Liver (tissue), 9 donors: Measurements from ENCODE around the gene DBT. TPM values are rescaled to one million over a fixed set of nuclear protein-coding genes. Genes with fewer than 3 reads are reported as not detected.
"Not testable (repeated sequence)": the region's sequence is repeated elsewhere in the genome, so short reads cannot be mapped to it uniquely, and the experiment has no call there.

ENCODE experiments used
- DNase-seq: peaks from one replicate; pipeline ENCODE4 v3.0.0-alpha.2; 2017; ENCODE audit warnings: low spot score
- H3K27ac ChIP-seq, 2 donors: one replicate each; pipeline ENCODE4 v1.7.0; 2013; ENCODE audit warnings: inconsistent platforms in 2 of 2, low read length in 2 of 2, control low read depth in 1 of 2, low read depth in 1 of 2, mild to moderate bottlenecking in 1 of 2
- H3K27me3 ChIP-seq, 4 donors: one replicate each; pipeline versions ENCODE4 v1.6.1 to v1.7.0; 2013; ENCODE audit warnings: low read length in 3 of 4, inconsistent platforms in 1 of 4, mild to moderate bottlenecking in 1 of 4, moderate library complexity in 1 of 4; ENCODE audit not compliant: control insufficient read depth in 4 of 4, insufficient read depth in 4 of 4
- H3K36me3 ChIP-seq, 4 donors: one replicate each; pipeline versions ENCODE4 v1.6.1 to v1.7.0; 2013; ENCODE audit warnings: low read length in 3 of 4, mild to moderate bottlenecking in 3 of 4, low read depth in 1 of 4, moderate library complexity in 1 of 4; ENCODE audit not compliant: control insufficient read depth in 4 of 4, insufficient read depth in 3 of 4
- H3K4me1 ChIP-seq, 4 donors: one replicate each; pipeline versions ENCODE4 v1.6.1 to v1.7.0; 2013; ENCODE audit warnings: low read length in 3 of 4, mild to moderate bottlenecking in 3 of 4, moderate library complexity in 1 of 4; ENCODE audit not compliant: control insufficient read depth in 4 of 4, insufficient read depth in 4 of 4
- H3K4me3 ChIP-seq, 3 donors: one replicate each; pipeline versions ENCODE4 v1.6.1 to v1.7.0; 2013; ENCODE audit warnings: low read length in 3 of 3, control low read depth in 1 of 3, low read depth in 1 of 3, mild to moderate bottlenecking in 1 of 3
- H3K9ac ChIP-seq, 2 donors: one replicate each; pipeline ENCODE4 v1.7.0; 2013; ENCODE audit warnings: low read length in 2 of 2, mild to moderate bottlenecking in 2 of 2, moderate library complexity in 2 of 2, control low read depth in 1 of 2, low read depth in 1 of 2
- H3K9me3 ChIP-seq, 4 donors: one replicate each; pipeline versions ENCODE4 v1.6.1 to v1.7.0; 2013; ENCODE audit warnings: low read length in 3 of 4; ENCODE audit not compliant: control insufficient read depth in 4 of 4
- EGR1 ChIP-seq, 2 donors: IDR thresholded peaks; 2 replicates each; pipeline ENCODE4 v1.6.1; 2016 to 2018; ENCODE audit warnings: antibody characterized with exemption in 2 of 2, low read depth in 2 of 2
- FOXA1 ChIP-seq: IDR thresholded peaks from 2 replicates; pipeline ENCODE4 v1.6.1; 2016; ENCODE audit warnings: antibody characterized with exemption
- HNF4A ChIP-seq, 2 donors: conservative IDR thresholded peaks; 2 replicates each; pipeline ENCODE4 v1.6.1; 2016; ENCODE audit warnings: antibody characterized with exemption in 2 of 2, mild to moderate bottlenecking in 2 of 2
- MAX ChIP-seq: IDR thresholded peaks from 2 replicates; pipeline ENCODE4 v1.6.1; 2016; ENCODE audit warnings: antibody characterized with exemption
- NR2F2 ChIP-seq: IDR thresholded peaks from 2 replicates; pipeline ENCODE4 v1.6.1; 2016; ENCODE audit warnings: antibody characterized with exemption
- RAD21 ChIP-seq, 2 donors: IDR thresholded peaks; 2 replicates each; pipeline ENCODE4 v1.6.1; 2016; ENCODE audit warnings: antibody characterized with exemption in 2 of 2, mild to moderate bottlenecking in 2 of 2
- REST ChIP-seq: IDR thresholded peaks from 2 replicates; pipeline ENCODE4 v1.6.1; 2016; ENCODE audit warnings: antibody characterized with exemption, mild to moderate bottlenecking
- RXRA ChIP-seq, 2 donors: IDR thresholded peaks; 2 replicates each; pipeline ENCODE4 v1.6.1; 2017 to 2018; ENCODE audit warnings: antibody characterized with exemption in 2 of 2, mild to moderate bottlenecking in 1 of 2
- TAF1 ChIP-seq: conservative IDR thresholded peaks from 2 replicates; pipeline ENCODE4 v1.6.1; 2016; ENCODE audit warnings: antibody characterized with exemption, mild to moderate bottlenecking
- WGBS: extraction: QIAGEN DNeasy Blood & Tissue Kit; methylation state at CpG from one replicate; pipeline ENCODE4 v1.1.7; 2013; 5-methylcytosine and 5-hydroxymethylcytosine counted together
- polyA plus RNA-seq, 2 donors: library from polyadenylated mRNA; stranded (reverse) in 1 of 2; unstranded in 1 of 2; fragments of 200-250 nt in 1 of 2; fragments of >200 nt in 1 of 2; fragmentation: Nextera tagmentation in 1 of 2; extraction: Ambion mirVana in 1 of 2; gene quantifications; one replicate each; pipeline versions ENCODE4 v1.2.1 to v1.2.3, GENCODE V29; 2013 to 2015
- total RNA-seq, 2 donors: library from RNA; depleted of rRNA; stranded (reverse); fragments of >200 nt; gene quantifications; one replicate each; pipeline ENCODE4 v1.2.3, GENCODE V29; 2014
- donor health status: healthy.
- donor health status: healthy.
- donor health status: healthy.
- donor health status: healthy.
- donor health status: healthy.

Gene DBT
- total and polyA plus RNA-seq, 4 donors = 7.7 to 10.7 (median 9.1) TPM

DNA sequence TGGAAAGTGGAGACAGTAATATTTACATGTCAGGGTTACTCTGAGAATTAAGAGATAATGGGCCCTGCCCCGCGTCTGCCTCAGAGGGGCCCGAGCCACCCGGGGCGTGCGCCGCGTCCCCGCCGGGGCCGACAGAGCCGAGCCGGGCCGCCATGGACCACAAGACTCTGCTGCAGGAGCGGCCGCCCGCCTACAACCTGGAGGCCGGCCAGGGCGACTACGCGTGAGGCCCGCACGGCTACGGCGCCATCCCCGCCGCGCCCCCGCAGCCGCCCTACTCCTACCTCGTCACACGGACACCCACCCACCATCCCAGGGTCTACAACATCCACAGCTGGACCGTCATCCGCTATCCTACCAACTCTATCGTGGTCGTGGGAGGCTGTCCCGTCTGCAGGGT lies 36.5 kb downstream of the DBT start:
- Histone ChIP-seq H3K4me3 (no peak overlapping the region), H3K36me3 (peaks cover 10 to 48% (median 32%) of the 10 kb centered on the region in 4 donors), H3K27ac (no peak overlapping the region), H3K27me3 (no peaks in the 10 kb centered on the region), H3K9ac (no peak overlapping the region), H3K4me1 (peaks cover 0 to 3% (median 0%) of the 10 kb centered on the region in 4 donors), H3K9me3 (no peaks in the 10 kb centered on the region)
- DNase-seq = no peak
- 99% methylated on average over 37 of the region's 37 CpGs for WGBS
- TF ChIP-seq TAF1 (no peak), REST (no peak)

- Histone ChIP-seq H3K4me1 (no peaks in the 10 kb centered on the region), H3K27me3 (no peaks in the 10 kb centered on the region), H3K9ac (no peak overlapping the region), H3K27ac (no peak overlapping the region), H3K9me3 (no peaks in the 10 kb centered on the region), H3K4me3 (no peak overlapping the region), H3K36me3 (peaks cover 5 to 35% (median 27%) of the 10 kb centered on the region in 4 donors)
- no peak for DNase-seq
- WGBS = 97% methylated on average over 2 of the region's 2 CpGs
- TF ChIP-seq RXRA (IDR thresholded peaks at IDR 0.05) (no peak), RAD21 (IDR thresholded peaks at IDR 0.05) (no peak), EGR1 (IDR thresholded peaks at IDR 0.05; ENCODE audit: low read depth in 2 of 2) (no peak), HNF4A (conservative IDR thresholded peaks at IDR 0.05) (no peak), FOXA1 (no peak), MAX (no peak), TAF1 (no peak), NR2F2 (no peak), REST (no peak)
Measured at GRCh38 chr1:100206301-100206700, 43.3 kb downstream of the DBT start.

GRCh38 chr1:100205593-100205992 lies 44.0 kb downstream of the DBT start:
- peaks cover 5 to 31% (median 22%) of the 10 kb centered on the region in 4 donors for H3K36me3 ChIP-seq
- not testable (repeated sequence) for DNase-seq, H3K4me1 ChIP-seq, H3K27ac ChIP-seq, H3K4me3 ChIP-seq, H3K9me3 ChIP-seq, H3K9ac ChIP-seq, H3K27me3 ChIP-seq
- WGBS = 97% methylated on average over 2 of the region's 2 CpGs

GRCh38 chr1:100205103-100205502 lies 44.5 kb downstream of the DBT start:
- H3K36me3 ChIP-seq = peaks cover 5 to 31% (median 22%) of the 10 kb centered on the region in 4 donors
- 98% methylated on average over 2 of the region's 2 CpGs for WGBS
- not testable (repeated sequence) for H3K4me3 ChIP-seq, H3K9ac ChIP-seq, H3K27ac ChIP-seq, DNase-seq, H3K4me1 ChIP-seq, H3K9me3 ChIP-seq, H3K27me3 ChIP-seq

DNA sequence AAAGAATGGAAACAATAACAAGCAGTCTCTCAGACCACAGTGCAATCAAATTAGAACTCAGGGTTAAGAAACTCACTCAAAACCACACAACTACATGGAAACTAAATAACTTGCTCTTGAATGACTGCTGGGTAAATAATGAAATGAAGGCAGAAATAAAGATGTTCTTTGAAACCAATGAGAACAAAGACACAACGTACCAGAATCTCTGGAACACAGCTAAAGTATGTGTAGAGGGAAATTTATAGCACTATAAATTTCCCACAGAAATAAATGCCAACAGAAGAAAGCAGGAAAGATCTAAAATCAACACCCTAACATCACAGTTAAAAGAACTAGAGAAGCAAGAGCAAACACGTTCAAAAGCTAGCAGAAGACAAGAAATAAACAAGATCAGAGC lies 46.9 kb downstream of the DBT start:
- H3K36me3 ChIP-seq = peaks cover 6 to 36% (median 26%) of the 10 kb centered on the region in 4 donors
- H3K4me1 ChIP-seq, H3K4me3 ChIP-seq: not testable (repeated sequence)

More for the DNA sequence above, 46.9 kb downstream of the DBT start:
- 91% methylated on average over 2 of the region's 2 CpGs for WGBS
- H3K9ac ChIP-seq, DNase-seq, H3K27me3 ChIP-seq, H3K27ac ChIP-seq, H3K9me3 ChIP-seq: not testable (repeated sequence)
